ENCODE measurements around the gene IFRD2.
"Not testable (repeated sequence)": the region's sequence is repeated elsewhere in the genome, so short reads cannot be mapped to it uniquely, and the experiment has no call there.

The IFRD2 gene

GRCh38 chr3:50245831-50246516 is 46.3 kb downstream of the IFRD2 start:
- DNase-seq: peak; percentile 37

- DNase-seq: peak; percentile 64
Measured at GRCh38 chr3:50245251-50245745, 46.9 kb downstream of the IFRD2 start.

GRCh38 chr3:50244813-50245212 is 47.4 kb downstream of the IFRD2 start:
- DNase-seq: not testable (repeated sequence)

- no peak for DNase-seq
Measured at GRCh38 chr3:50243543-50243895, 48.7 kb downstream of the IFRD2 start.

GRCh38 chr3:50242851-50243542 is 49.2 kb downstream of the IFRD2 start:
- peak; percentile 61 for DNase-seq

GRCh38 chr3:50242381-50242770 is 49.9 kb downstream of the IFRD2 start:
- DNase-seq: no peak

- DNase-seq: no peak
Measured at GRCh38 chr3:50241713-50242380, 50.4 kb downstream of the IFRD2 start.

- no peak for DNase-seq
Measured at GRCh38 chr3:50241163-50241562, 51.1 kb downstream of the IFRD2 start.

- no peak for DNase-seq
Measured at GRCh38 chr3:50239649-50240048, 52.6 kb downstream of the IFRD2 start.

- no peak for DNase-seq
Measured at GRCh38 chr3:50238549-50239026, 53.6 kb downstream of the IFRD2 start.

GRCh38 chr3:50237754-50238548 is 54.3 kb downstream of the IFRD2 start:
- peak; percentile 77 for DNase-seq
